ENCODE measurements around the gene RASSF5.
"Not testable (repeated sequence)": the region's sequence is repeated elsewhere in the genome, so short reads cannot be mapped to it uniquely, and the experiment has no call there.

DNA sequence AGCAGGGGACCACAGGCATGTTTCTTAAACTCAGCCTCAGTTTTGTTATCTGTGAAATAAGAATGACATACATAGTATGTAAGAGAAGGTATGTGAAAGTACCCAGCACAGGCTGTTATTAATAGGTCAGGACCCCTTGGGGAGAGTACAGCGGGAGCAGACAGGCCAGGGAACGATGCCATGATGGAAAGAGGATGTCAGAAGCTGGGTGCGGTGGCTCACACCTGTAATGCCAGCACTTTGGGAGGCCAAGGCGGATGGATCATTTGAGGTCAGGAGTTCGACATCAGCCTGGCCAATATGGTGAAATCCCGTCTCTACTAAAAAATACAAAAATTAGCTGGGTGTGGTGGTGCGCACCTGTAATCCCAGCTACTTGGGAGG lies 73.8 kb downstream of the RASSF5 start:
- not testable (repeated sequence) for TF ChIP-seq CTCF (IDR thresholded peaks at IDR 0.05; ENCODE audit: low read length); EZH2 (optimal IDR thresholded peaks at IDR 0.05; ENCODE audit: low read depth, low read length); EZH2phosphoT487 (IDR thresholded peaks at IDR 0.05; ENCODE audit: low read length)

All from MM.1S (cell line).